Activated naive CD8-positive, alpha-beta T cell treated with anti-CD3 and anti-CD28 coated beads, Interleukin-2, amount 50 U/mL, for 24 hours (primary cell): ENCODE results near the gene ARHGAP10.
"Not testable (repeated sequence)": the region's sequence is repeated elsewhere in the genome, so short reads cannot be mapped to it uniquely, and the experiment has no call there.

Experiments
- ATAC-seq: fragments of 150-1000 bp; cut with Tn5 transposase; one replicate; pipeline ENCODE4 v1.10.0; 2021
- DNase-seq: peaks from one replicate; pipeline ENCODE4 v3.0.0; 2021
- H3K27ac Mint-ChIP-seq: one replicate; pipeline ENCODE4 v1.8.0; 2021; ENCODE audit warnings: mild to moderate bottlenecking, mixed read lengths
- H3K27me3 Mint-ChIP-seq: one replicate; pipeline ENCODE4 v1.8.0; 2021; ENCODE audit warnings: mixed read lengths
- H3K36me3 Mint-ChIP-seq: one replicate; pipeline ENCODE4 v1.8.0; 2021; ENCODE audit warnings: low read depth, mixed read lengths
- H3K4me1 Mint-ChIP-seq: one replicate; pipeline ENCODE4 v1.8.0; 2021; ENCODE audit warnings: mixed read lengths
- H3K4me3 Mint-ChIP-seq: one replicate; pipeline ENCODE4 v1.8.0; 2021; ENCODE audit warnings: mild to moderate bottlenecking, moderate library complexity, mixed read lengths
- H3K9me3 Mint-ChIP-seq: one replicate; pipeline ENCODE4 v1.8.0; 2021; ENCODE audit warnings: mixed read lengths

Gene ARHGAP10

GRCh38 chr4:147996859-147997258 lies 265.0 kb downstream of the ARHGAP10 start:
- Mint-ChIP-seq H3K27ac (no peak overlapping the region), H3K4me3 (no peak overlapping the region), H3K9me3 (no peaks in the 10 kb centered on the region), H3K4me1 (no peaks in the 10 kb centered on the region), H3K27me3 (no peaks in the 10 kb centered on the region), H3K36me3 (peaks cover 5% of the 10 kb centered on the region)
- DNase-seq: no peak
- ATAC-seq: no peak

GRCh38 chr4:148000038-148000437 lies 268.1 kb downstream of the ARHGAP10 start:
- H3K4me1 Mint-ChIP-seq, H3K9me3 Mint-ChIP-seq, ATAC-seq, DNase-seq, H3K27ac Mint-ChIP-seq, H3K27me3 Mint-ChIP-seq, H3K4me3 Mint-ChIP-seq, H3K36me3 Mint-ChIP-seq: not testable (repeated sequence)

GRCh38 chr4:148004228-148004857 lies 272.5 kb downstream of the ARHGAP10 start:
- Mint-ChIP-seq H3K27me3 (no peaks in the 10 kb centered on the region), H3K36me3 (peaks cover 5% of the 10 kb centered on the region), H3K4me3 (no peak overlapping the region), H3K4me1 (peaks cover 5% of the 10 kb centered on the region), H3K27ac (no peak overlapping the region), H3K9me3 (no peaks in the 10 kb centered on the region)
- DNase-seq (no peak), ATAC-seq (no peak)

- Mint-ChIP-seq H3K9me3 (peaks cover 5% of the 10 kb centered on the region), H3K36me3 (no peaks in the 10 kb centered on the region), H3K27ac (no peak overlapping the region), H3K27me3 (no peaks in the 10 kb centered on the region), H3K4me1 (peaks cover 5% of the 10 kb centered on the region), H3K4me3 (no peak overlapping the region)
- ATAC-seq (no peak), DNase-seq (no peak)
Measured at GRCh38 chr4:148006001-148006400, 274.1 kb downstream of the ARHGAP10 start.

- H3K27me3 Mint-ChIP-seq: no peaks in the 10 kb centered on the region
- peaks cover 6% of the 10 kb centered on the region for H3K9me3 Mint-ChIP-seq
- no peaks in the 10 kb centered on the region for H3K36me3 Mint-ChIP-seq
- no peak for DNase-seq
- no peak overlapping the region for H3K27ac Mint-ChIP-seq
- ATAC-seq: no peak
- H3K4me3 Mint-ChIP-seq: no peak overlapping the region
- peaks cover 5% of the 10 kb centered on the region for H3K4me1 Mint-ChIP-seq
Measured at GRCh38 chr4:148007314-148007760, 275.4 kb downstream of the ARHGAP10 start.

GRCh38 chr4:148007792-148008191 lies 275.9 kb downstream of the ARHGAP10 start:
- Mint-ChIP-seq H3K9me3 (peaks cover 6% of the 10 kb centered on the region), H3K4me3 (no peak overlapping the region), H3K27ac (no peak overlapping the region), H3K36me3 (no peaks in the 10 kb centered on the region), H3K4me1 (peaks cover 5% of the 10 kb centered on the region), H3K27me3 (no peaks in the 10 kb centered on the region)
- no peak for ATAC-seq
- DNase-seq: no peak

GRCh38 chr4:148015058-148015457 lies 283.2 kb downstream of the ARHGAP10 start:
- DNase-seq: no peak
- H3K27ac Mint-ChIP-seq: no peak overlapping the region
- peaks cover 6% of the 10 kb centered on the region for H3K9me3 Mint-ChIP-seq
- H3K4me3 Mint-ChIP-seq: no peak overlapping the region
- no peaks in the 10 kb centered on the region for H3K27me3 Mint-ChIP-seq
- no peak for ATAC-seq
- H3K4me1 Mint-ChIP-seq: no peaks in the 10 kb centered on the region
- H3K36me3 Mint-ChIP-seq: no peaks in the 10 kb centered on the region

GRCh38 chr4:148015468-148015867 lies 283.6 kb downstream of the ARHGAP10 start:
- Mint-ChIP-seq H3K4me1 (no peaks in the 10 kb centered on the region), H3K36me3 (no peaks in the 10 kb centered on the region), H3K27ac (no peak overlapping the region)

GRCh38 chr4:148016063-148016637 lies 284.3 kb downstream of the ARHGAP10 start:
- H3K27ac Mint-ChIP-seq: no peak overlapping the region
- no peaks in the 10 kb centered on the region for H3K4me1 Mint-ChIP-seq
- no peaks in the 10 kb centered on the region for H3K9me3 Mint-ChIP-seq
- no peak for ATAC-seq
- no peak for DNase-seq
- H3K27me3 Mint-ChIP-seq: no peaks in the 10 kb centered on the region
- no peak overlapping the region for H3K4me3 Mint-ChIP-seq
- no peaks in the 10 kb centered on the region for H3K36me3 Mint-ChIP-seq

More at GRCh38 chr4:148015468-148015867, 283.6 kb downstream of the ARHGAP10 start:
- H3K27me3 Mint-ChIP-seq: no peaks in the 10 kb centered on the region
- no peak overlapping the region for H3K4me3 Mint-ChIP-seq
- ATAC-seq (no peak), DNase-seq (no peak)
- peaks cover 6% of the 10 kb centered on the region for H3K9me3 Mint-ChIP-seq

GRCh38 chr4:148017801-148018200 lies 285.9 kb downstream of the ARHGAP10 start:
- Mint-ChIP-seq H3K9me3 (no peaks in the 10 kb centered on the region), H3K4me1 (no peaks in the 10 kb centered on the region), H3K36me3 (no peaks in the 10 kb centered on the region), H3K27ac (no peak overlapping the region), H3K4me3 (no peak overlapping the region), H3K27me3 (no peaks in the 10 kb centered on the region)
- ATAC-seq (no peak), DNase-seq (no peak)

GRCh38 chr4:148021686-148022085 lies 289.8 kb downstream of the ARHGAP10 start:
- no peaks in the 10 kb centered on the region for H3K9me3 Mint-ChIP-seq
- H3K4me1 Mint-ChIP-seq: no peaks in the 10 kb centered on the region
- no peak overlapping the region for H3K27ac Mint-ChIP-seq
- no peaks in the 10 kb centered on the region for H3K27me3 Mint-ChIP-seq
- no peak for DNase-seq
- no peak for ATAC-seq
- H3K4me3 Mint-ChIP-seq: no peak overlapping the region
- H3K36me3 Mint-ChIP-seq: no peaks in the 10 kb centered on the region

GRCh38 chr4:148022975-148023374 lies 291.1 kb downstream of the ARHGAP10 start:
- no peak for ATAC-seq
- no peaks in the 10 kb centered on the region for H3K4me1 Mint-ChIP-seq
- H3K9me3 Mint-ChIP-seq: peaks cover 2% of the 10 kb centered on the region
- H3K36me3 Mint-ChIP-seq: no peaks in the 10 kb centered on the region
- no peak overlapping the region for H3K4me3 Mint-ChIP-seq
- no peak overlapping the region for H3K27ac Mint-ChIP-seq
- DNase-seq: no peak
- H3K27me3 Mint-ChIP-seq: no peaks in the 10 kb centered on the region

GRCh38 chr4:148023512-148024181 lies 291.8 kb downstream of the ARHGAP10 start:
- no peak overlapping the region for H3K27ac Mint-ChIP-seq
- no peaks in the 10 kb centered on the region for H3K4me1 Mint-ChIP-seq
- ATAC-seq (no peak), DNase-seq (no peak)
- peaks cover 2% of the 10 kb centered on the region for H3K36me3 Mint-ChIP-seq
- H3K4me3 Mint-ChIP-seq: no peak overlapping the region
- H3K27me3 Mint-ChIP-seq: no peaks in the 10 kb centered on the region
- H3K9me3 Mint-ChIP-seq: peaks cover 9% of the 10 kb centered on the region

GRCh38 chr4:148025981-148026380 lies 294.1 kb downstream of the ARHGAP10 start:
- Mint-ChIP-seq H3K4me3 (no peak overlapping the region), H3K27me3 (no peaks in the 10 kb centered on the region), H3K27ac (no peak overlapping the region), H3K9me3 (peaks cover 15% of the 10 kb centered on the region), H3K4me1 (no peaks in the 10 kb centered on the region), H3K36me3 (peaks cover 2% of the 10 kb centered on the region)
- ATAC-seq (no peak), DNase-seq (no peak)

- H3K27me3 Mint-ChIP-seq: no peaks in the 10 kb centered on the region
- no peak overlapping the region for H3K4me3 Mint-ChIP-seq
- H3K27ac Mint-ChIP-seq: no peak overlapping the region
- H3K4me1 Mint-ChIP-seq: no peaks in the 10 kb centered on the region
- DNase-seq (no peak), ATAC-seq (no peak)
- H3K9me3 Mint-ChIP-seq: peaks cover 15% of the 10 kb centered on the region
- peaks cover 2% of the 10 kb centered on the region for H3K36me3 Mint-ChIP-seq
Measured at GRCh38 chr4:148027201-148027600, 295.3 kb downstream of the ARHGAP10 start.
